Psoas muscle (tissue), 8 donors: ENCODE data around the gene HS6ST3. TPM values are rescaled to one million over a fixed set of nuclear protein-coding genes. Genes with fewer than 3 reads are reported as not detected.

Experiments
- ATAC-seq, 4 donors: fragments of 200-7000 bp; cut with Tn5 transposase; one replicate each; pipeline ENCODE4 v1.9.1; 2020; ENCODE audit warnings: moderate library complexity in 3 of 4, mild to moderate bottlenecking in 2 of 4
- DNase-seq, 2 donors: peaks; one replicate each; pipeline ENCODE4 v3.0.0-alpha.2; 2020
- H3K27ac ChIP-seq: fragments of 200-600 bp; one replicate; pipeline ENCODE4 v1.8.0; 2022
- H3K27me3 ChIP-seq, 3 donors: fragments of 200-600 bp in 1 of 3; one replicate each; pipeline versions ENCODE4 v1.6.1 to v1.8.0; 2013 to 2022; ENCODE audit warnings: low read length in 2 of 3, mild to moderate bottlenecking in 2 of 3, moderate library complexity in 1 of 3; ENCODE audit not compliant: insufficient read depth in 3 of 3
- H3K36me3 ChIP-seq, 2 donors: fragments of 200-600 bp in 1 of 2; one replicate each; pipeline versions ENCODE4 v1.6.1 to v1.8.0; 2013 to 2022; ENCODE audit warnings: low read depth in 1 of 2, mild to moderate bottlenecking in 1 of 2, moderate library complexity in 1 of 2; ENCODE audit not compliant: insufficient read depth in 1 of 2
- H3K4me1 ChIP-seq: fragments of 200-600 bp; one replicate; pipeline ENCODE4 v1.8.0; 2022
- H3K4me3 ChIP-seq: fragments of 200-600 bp; one replicate; pipeline ENCODE4 v1.8.0; 2022; ENCODE audit warnings: mild to moderate bottlenecking
- H3K9me3 ChIP-seq: fragments of 200-600 bp; one replicate; pipeline ENCODE4 v1.8.0; 2022
- CTCF ChIP-seq: fragments of 200-600 bp; IDR thresholded peaks from one replicate; pipeline ENCODE4 v1.8.0; 2022; ENCODE audit warnings: antibody characterized with exemption
- WGBS, 3 donors: extraction: QIAGEN DNeasy Blood & Tissue Kit; methylation state at CpG; one replicate each; pipeline versions ENCODE4 v1.1.6 to v1.1.7; 2013; 5-methylcytosine and 5-hydroxymethylcytosine counted together
- intact Hi-C, 2 donors: fragments of 100-400 bp; cut with DNase I; formaldehyde crosslinking; loops; one replicate each; pipeline versions ENCODE4 v1.11.0 to v1.14.2; 2022
- polyA plus RNA-seq, 3 donors: library from polyadenylated mRNA; stranded (reverse); fragments of 200-250 nt; gene quantifications; one replicate each; pipeline ENCODE4 v1.2.3, GENCODE V29; 2013
- total RNA-seq, 4 donors: library from RNA; stranded (reverse); fragmentation: NEBNext Ultra II Directional in 2 of 4; extraction: Animal tissue kit (Norgen Biotek cat#: 25700) in 2 of 4; gene quantifications; one replicate each; pipeline versions ENCODE4 v1.2.1 to v1.2.4, GENCODE V29; 2021 to 2023
- donor health status: healthy with polysubstance abuse.
- donor health status: DM: no; HTN: no; CAD: no; lungs with moderate emphysema.
- donor health status: Bipolar disorder and iron deficiency.
- donor health status: healthy.
- donor health status: DM: yes; HTN: yes; CAD: no.
- donor health status: DM: no; HTN: no; CAD: no.
- donor health status: DM: no; HTN: no; CAD: no.
- donor health status: DM: yes; HTN: yes; CAD: no.

The HS6ST3 gene
- total and polyA plus RNA-seq, 7 donors, result 0.01 to 0.58 (median 0.10) TPM

GRCh38 chr13:96795670-96796069, 705.8 kb downstream of the HS6ST3 start:
- ATAC-seq, result no peak
- no peak for DNase-seq
- H3K4me1 ChIP-seq, result no peaks in the 10 kb centered on the region
- TF ChIP-seq CTCF, result no peak
- no peak overlapping the region for H3K4me3 ChIP-seq
- no peaks in the 10 kb centered on the region for H3K36me3 ChIP-seq
- 61 to 74% (median 65%) methylated on average over 2 of the region's 2 CpGs for WGBS, 3 donors
- H3K27ac ChIP-seq, result no peak overlapping the region
- H3K9me3 ChIP-seq, result no peaks in the 10 kb centered on the region
- intact Hi-C loops, result no loop called here
- no peaks in the 10 kb centered on the region for H3K27me3 ChIP-seq

GRCh38 chr13:96796091-96796633, 706.3 kb downstream of the HS6ST3 start:
- intact Hi-C loops, result no loop called here

GRCh38 chr13:96797136-96797535, 707.2 kb downstream of the HS6ST3 start:
- Histone ChIP-seq H3K9me3 (no peaks in the 10 kb centered on the region), H3K4me1 (no peaks in the 10 kb centered on the region), H3K4me3 (no peak overlapping the region), H3K36me3 (no peaks in the 10 kb centered on the region), H3K27ac (no peak overlapping the region), H3K27me3 (no peaks in the 10 kb centered on the region)
- intact Hi-C loops, result no loop called here
- DNase-seq (no peak), ATAC-seq (no peak)
- 19 to 32% (median 19%) methylated on average over 1 of the region's 1 CpG for WGBS, 3 donors
- no peak for TF ChIP-seq CTCF

More at GRCh38 chr13:96796091-96796633, 706.3 kb downstream of the HS6ST3 start:
- no peak overlapping the region for H3K4me3 ChIP-seq
- WGBS, 3 donors, result 68 to 88% (median 78%) methylated on average over 2 of the region's 2 CpGs
- H3K27me3 ChIP-seq, result no peaks in the 10 kb centered on the region
- H3K9me3 ChIP-seq, result no peaks in the 10 kb centered on the region
- no peak for TF ChIP-seq CTCF
- DNase-seq (no peak), ATAC-seq (no peak)
- H3K27ac ChIP-seq, result no peak overlapping the region
- no peaks in the 10 kb centered on the region for H3K4me1 ChIP-seq
- H3K36me3 ChIP-seq, result no peaks in the 10 kb centered on the region

GRCh38 chr13:96803456-96804100, 713.7 kb downstream of the HS6ST3 start:
- Histone ChIP-seq H3K36me3 (no peaks in the 10 kb centered on the region), H3K4me1 (no peaks in the 10 kb centered on the region), H3K27me3 (no peaks in the 10 kb centered on the region), H3K4me3 (no peak overlapping the region), H3K27ac (no peak overlapping the region), H3K9me3 (no peaks in the 10 kb centered on the region)
- DNase-seq, result no peak
- TF ChIP-seq CTCF, result no peak
- ATAC-seq, result no peak
- intact Hi-C loops, result no loop called here
- 60 to 70% (median 68%) methylated on average over 3 of the region's 3 CpGs for WGBS, 3 donors

- ATAC-seq, result no peak
- H3K27me3 ChIP-seq, result no peaks in the 10 kb centered on the region
These were observed 714.3 kb downstream of the HS6ST3 start for GRCh38 chr13:96804174-96804573.

More at GRCh38 chr13:96804174-96804573, 714.3 kb downstream of the HS6ST3 start:
- Histone ChIP-seq H3K27ac (no peak overlapping the region), H3K36me3 (no peaks in the 10 kb centered on the region), H3K4me1 (no peaks in the 10 kb centered on the region), H3K9me3 (no peaks in the 10 kb centered on the region), H3K4me3 (no peak overlapping the region)
- 42 to 61% (median 44%) methylated on average over 6 of the region's 6 CpGs for WGBS, 3 donors
- intact Hi-C loops, result no loop called here
- no peak for DNase-seq
- TF ChIP-seq CTCF, result no peak
